Lower leg skin (tissue), 4 donors: ENCODE results near the gene CCSER1. TPM values are rescaled to one million over a fixed set of nuclear protein-coding genes. Genes with fewer than 3 reads are reported as not detected.

Experiments used
- DNase-seq, 2 donors: peaks; one replicate each; pipeline ENCODE4 v3.0.0-alpha.2; 2019; ENCODE audit warnings: low spot score in 2 of 2
- H3K4me3 ChIP-seq: fragments of 200-600 bp; sonication (generic); 2 replicates; pipeline ENCODE4 v1.5.1; 2017; ENCODE audit warnings: mild to moderate bottlenecking, low read depth; ENCODE audit not compliant: poor library complexity, severe bottlenecking
- CTCF ChIP-seq, 3 donors: fragments of 450-650 bp; IDR thresholded peaks; one replicate each; pipeline ENCODE4 v1.5.1; 2016; ENCODE audit warnings: antibody characterized with exemption in 3 of 3, mild to moderate bottlenecking in 3 of 3, moderate library complexity in 2 of 3
- POLR2A ChIP-seq, 2 donors: fragments of 450-650 bp; IDR thresholded peaks; one replicate each; pipeline ENCODE4 v1.6.1; 2016 to 2017; ENCODE audit warnings: antibody characterized with exemption in 2 of 2, mild to moderate bottlenecking in 1 of 2, moderate library complexity in 1 of 2
- WGBS, 2 donors: methylation state at CpG; one replicate each; pipeline ENCODE4 v1.1.5; 2018; 5-methylcytosine and 5-hydroxymethylcytosine counted together
- intact Hi-C: fragments of 100-400 bp; cut with DNase I; formaldehyde crosslinking; loops from one replicate; pipeline ENCODE4 v1.15.0; 2023; ENCODE audit warnings: low total_unique reads
- total RNA-seq, 4 donors: library from RNA; depleted of rRNA; stranded (reverse); fragments of >200 nt; gene quantifications; one replicate each; pipeline ENCODE4 v1.1.0, GENCODE V29; 2016

Gene CCSER1
- total RNA-seq, 4 donors from 2014 or later: 6.5 to 12.1 (median 9.9) TPM

- intact Hi-C loops: no loop called here
- no peak overlapping the region for H3K4me3 ChIP-seq
- DNase-seq: no peak
- TF ChIP-seq POLR2A (IDR thresholded peaks at IDR 0.05) (no peak), CTCF (IDR thresholded peaks at IDR 0.05) (no peak)
Measured at GRCh38 chr4:90540536-90540935, 413.3 kb downstream of the CCSER1 start.

- WGBS, 2 donors: 65 to 70% methylated on average over 4 of the region's 4 CpGs
- no peak for TF ChIP-seq CTCF (IDR thresholded peaks at IDR 0.05)
- no peak for TF ChIP-seq POLR2A (IDR thresholded peaks at IDR 0.05)
- no peak for DNase-seq
- intact Hi-C loops: no loop called here
- H3K4me3 ChIP-seq: no peak overlapping the region
Measured at GRCh38 chr4:90542216-90542615, 415.0 kb downstream of the CCSER1 start.

- DNase-seq: no peak
- H3K4me3 ChIP-seq: no peak overlapping the region
- 72 to 79% methylated on average over 5 of the region's 5 CpGs for WGBS, 2 donors
- no peak for TF ChIP-seq POLR2A (IDR thresholded peaks at IDR 0.05)
- TF ChIP-seq CTCF (IDR thresholded peaks at IDR 0.05): no peak
- intact Hi-C loops: no loop called here
Measured at GRCh38 chr4:90543419-90544170, 416.4 kb downstream of the CCSER1 start.

- intact Hi-C loops: no loop called here
- TF ChIP-seq POLR2A (IDR thresholded peaks at IDR 0.05) (no peak), CTCF (IDR thresholded peaks at IDR 0.05) (no peak)
- DNase-seq: no peak
- no peak overlapping the region for H3K4me3 ChIP-seq
- 34 to 36% methylated on average over 2 of the region's 2 CpGs for WGBS, 2 donors
Measured at GRCh38 chr4:90544532-90545045, 417.4 kb downstream of the CCSER1 start.

GRCh38 chr4:90545380-90545779, 418.2 kb downstream of the CCSER1 start:
- 86% methylated on average over 4 of the region's 4 CpGs for WGBS, 2 donors
- no peak for DNase-seq
- no peak overlapping the region for H3K4me3 ChIP-seq
- intact Hi-C loops: no loop called here
- TF ChIP-seq POLR2A (IDR thresholded peaks at IDR 0.05) (no peak), CTCF (IDR thresholded peaks at IDR 0.05) (no peak)

GRCh38 chr4:90546114-90546513, 418.9 kb downstream of the CCSER1 start:
- TF ChIP-seq POLR2A (IDR thresholded peaks at IDR 0.05): no peak
- no peak for TF ChIP-seq CTCF (IDR thresholded peaks at IDR 0.05)
- WGBS, 2 donors: 43 to 46% methylated on average over 1 of the region's 1 CpG
- no peak overlapping the region for H3K4me3 ChIP-seq
- no peak for DNase-seq
- intact Hi-C loops: no loop called here
